Activated CD4-positive, alpha-beta T cell treated with anti-CD3 and anti-CD28 coated beads, Interleukin-2, amount 50 U/mL, for 16 hours (primary cell): ENCODE data around the gene FBXO10.
"Not testable (repeated sequence)": the region's sequence is repeated elsewhere in the genome, so short reads cannot be mapped to it uniquely, and the experiment has no call there.

Experiments used
- DNase-seq: peaks from one replicate; pipeline ENCODE4 v3.0.0-alpha.2; 2020

FBXO10 gene

DNA sequence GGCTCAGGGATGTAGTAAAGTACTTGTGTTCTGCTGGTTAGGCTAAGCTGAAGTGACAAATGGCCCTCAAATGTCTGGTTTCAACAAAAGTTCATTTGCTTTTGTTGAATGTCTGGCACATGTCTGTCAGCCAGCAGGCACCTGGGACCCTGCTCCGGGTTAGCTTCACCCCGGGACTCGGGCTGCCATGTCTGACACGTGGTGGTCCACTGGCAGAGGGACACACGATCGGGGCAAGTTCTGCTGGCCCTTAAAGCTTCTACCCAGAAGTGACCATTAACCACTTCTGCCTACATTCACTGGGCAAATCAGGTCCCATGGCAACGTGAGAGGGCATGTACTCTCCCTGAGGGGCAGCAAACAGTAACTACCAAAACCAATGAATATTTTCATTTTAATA lies 66.6 kb downstream of the FBXO10 start:
- DNase-seq = no peak

DNA sequence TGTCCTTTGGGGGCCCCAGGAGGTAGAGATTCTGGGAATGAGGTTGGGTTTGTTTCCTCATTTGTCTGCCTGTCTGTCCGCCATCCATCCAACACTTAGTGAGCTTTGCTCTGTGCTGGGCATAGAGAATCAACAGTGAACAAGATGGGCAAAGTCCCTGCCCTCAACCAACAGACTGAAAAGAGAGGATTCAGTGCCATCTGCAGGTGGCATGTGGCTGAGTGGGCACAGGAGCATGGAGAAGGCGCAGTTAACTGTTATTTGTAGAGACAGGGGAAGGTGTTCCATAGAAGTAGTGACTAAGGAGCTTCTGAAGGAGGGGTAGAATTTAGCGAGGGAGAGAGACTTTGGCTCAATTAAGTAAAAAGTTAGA lies 67.4 kb downstream of the FBXO10 start:
- no peak for DNase-seq

DNA sequence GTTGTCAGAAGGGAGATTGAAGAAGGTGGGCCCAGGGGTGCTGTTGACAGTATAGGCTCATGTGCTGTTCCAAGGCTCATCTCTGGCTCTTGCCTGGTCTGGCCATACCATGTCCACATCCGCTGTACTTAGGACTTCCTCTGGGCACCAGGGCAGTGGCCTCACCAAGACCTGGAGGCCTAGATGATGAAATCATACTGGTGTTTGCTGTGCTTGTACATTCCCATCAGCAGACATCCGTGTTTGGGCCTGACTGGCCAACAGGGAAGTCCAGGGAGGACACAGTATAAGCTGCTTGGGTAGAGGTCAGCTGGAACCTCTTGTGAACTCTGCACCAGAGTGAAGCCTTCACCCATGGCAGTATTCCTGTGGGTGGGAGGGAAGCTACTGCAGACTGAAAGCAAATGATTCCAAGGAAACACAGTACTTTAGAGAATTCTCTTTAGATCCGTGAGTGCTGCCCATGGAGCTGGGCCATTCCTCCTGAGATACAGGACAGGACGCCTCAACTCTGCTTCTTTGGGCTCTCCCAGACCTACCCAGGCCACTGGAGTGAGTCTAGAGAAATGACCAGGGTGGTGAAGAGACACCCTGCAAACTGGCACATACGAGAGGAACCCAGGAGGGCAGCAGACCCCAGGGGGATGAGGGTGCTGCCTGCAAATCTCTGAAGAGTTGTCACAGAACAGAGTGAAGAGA lies 67.9 kb downstream of the FBXO10 start:
- no peak for DNase-seq

DNA sequence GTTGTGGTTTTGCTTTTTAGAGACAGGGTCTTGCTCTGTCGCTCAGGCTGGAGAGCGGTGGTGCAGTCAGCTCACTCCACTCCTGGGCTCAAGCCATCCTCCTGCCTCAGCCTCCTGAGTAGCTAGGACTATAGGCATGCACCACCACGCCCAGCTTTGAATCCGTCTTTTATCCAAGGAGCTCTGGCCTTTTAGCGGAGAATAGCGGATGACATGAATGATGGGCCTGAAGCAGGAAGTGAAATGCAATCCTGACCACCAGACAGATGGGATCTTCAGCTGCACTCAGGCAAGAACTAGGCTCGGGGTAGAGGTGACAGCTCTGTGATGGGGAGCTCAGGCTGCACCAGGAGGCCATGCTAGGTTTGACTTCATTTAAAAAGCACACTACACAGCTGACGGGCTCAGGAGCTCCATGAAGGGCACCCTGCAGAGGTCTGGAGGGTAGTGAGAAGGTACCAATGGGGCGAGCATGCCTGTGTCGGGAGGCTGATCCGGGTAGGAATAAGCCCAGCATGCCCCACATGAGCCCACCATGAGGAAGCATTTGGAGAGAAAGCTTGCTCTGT lies 68.5 kb downstream of the FBXO10 start:
- no peak for DNase-seq

DNA sequence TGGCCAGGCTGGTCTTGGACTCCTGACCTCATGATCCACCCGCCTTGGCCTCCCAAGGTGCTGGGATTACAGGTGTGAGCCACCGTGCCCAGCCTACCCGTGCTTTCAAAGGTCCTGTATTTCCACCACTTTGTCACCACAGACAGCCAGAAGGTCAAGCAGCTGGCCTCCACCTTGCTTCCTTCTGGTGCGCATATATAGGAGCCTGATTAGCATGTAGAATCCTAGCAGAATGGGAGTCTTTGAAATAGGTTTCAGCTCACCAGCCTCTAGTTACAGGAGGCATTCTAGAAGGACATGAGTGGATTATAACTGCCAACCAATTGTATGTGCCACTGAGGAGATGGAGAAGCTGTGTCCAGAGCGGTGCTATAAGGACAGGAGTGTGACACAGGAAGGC lies 71.6 kb downstream of the FBXO10 start:
- no peak for DNase-seq

DNA sequence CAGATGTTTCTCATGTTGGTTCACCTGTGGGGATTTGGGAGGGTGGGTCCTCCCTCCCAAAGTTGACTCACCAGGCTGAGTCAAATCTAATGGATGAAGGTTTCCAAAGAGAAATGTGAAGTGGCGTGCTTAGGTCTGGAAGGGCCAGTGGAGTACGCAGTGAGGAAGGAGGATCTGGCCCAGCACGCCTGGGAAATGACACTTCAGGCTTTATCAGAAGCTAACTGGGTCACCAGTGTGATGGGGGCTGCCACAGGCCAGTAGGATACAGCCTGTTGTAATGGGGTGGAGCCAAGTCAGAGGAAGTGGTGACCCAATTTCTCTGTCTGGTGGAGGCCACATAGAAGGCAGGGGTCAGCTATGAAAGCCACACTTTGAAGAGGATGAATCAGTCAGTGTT lies 72.4 kb downstream of the FBXO10 start:
- peak; percentile 43 for DNase-seq

DNA sequence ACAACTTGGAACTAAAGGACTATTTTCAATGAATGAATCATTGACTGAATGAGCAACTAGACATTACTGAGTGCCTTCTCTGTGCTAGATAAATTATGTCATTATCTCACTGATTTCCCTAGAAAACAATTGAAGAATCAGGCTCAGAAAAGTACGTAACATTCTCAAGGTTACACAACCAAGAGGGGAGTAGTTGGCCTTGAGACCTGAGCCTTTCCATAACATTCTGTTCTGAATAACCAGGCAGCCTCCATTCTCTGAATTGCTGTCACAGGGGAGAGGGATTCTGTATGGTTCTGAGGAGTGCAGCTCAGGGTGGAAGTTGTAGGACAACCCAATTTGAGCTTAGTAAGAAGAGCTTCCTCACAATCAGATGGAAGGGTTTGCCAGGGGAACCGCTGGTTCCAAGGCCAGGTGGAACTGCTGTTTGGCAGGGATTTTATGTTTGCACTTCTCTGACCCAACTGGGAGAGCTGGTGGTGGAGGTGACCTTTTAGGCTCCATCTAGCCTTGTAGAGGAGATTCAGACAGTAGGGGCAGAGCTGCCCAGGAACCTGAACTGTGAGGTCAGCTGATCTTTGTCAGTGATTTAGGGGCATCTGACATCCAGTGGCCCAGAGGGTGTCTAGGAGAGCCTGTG lies 74.1 kb downstream of the FBXO10 start:
- no peak for DNase-seq

DNA sequence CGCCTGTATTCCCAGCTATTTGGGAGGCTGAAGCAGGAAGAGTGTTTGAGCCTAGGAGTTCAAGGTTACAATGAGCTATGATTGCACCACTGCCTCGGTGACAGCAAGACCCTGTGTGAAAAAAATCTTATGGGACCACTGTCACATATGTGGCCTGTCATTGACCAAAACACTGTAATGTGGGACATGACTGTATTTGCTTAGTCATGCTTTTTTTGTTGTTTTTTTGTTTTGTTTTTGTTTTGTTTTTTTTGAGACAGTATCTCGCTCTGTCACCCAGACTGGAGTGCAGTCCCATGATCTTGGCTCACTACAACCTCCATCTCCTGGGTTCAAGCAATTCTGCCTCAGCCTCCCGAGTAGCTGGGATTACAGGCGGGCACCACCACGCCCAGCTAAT lies 76.9 kb downstream of the FBXO10 start:
- no peak for DNase-seq

DNA sequence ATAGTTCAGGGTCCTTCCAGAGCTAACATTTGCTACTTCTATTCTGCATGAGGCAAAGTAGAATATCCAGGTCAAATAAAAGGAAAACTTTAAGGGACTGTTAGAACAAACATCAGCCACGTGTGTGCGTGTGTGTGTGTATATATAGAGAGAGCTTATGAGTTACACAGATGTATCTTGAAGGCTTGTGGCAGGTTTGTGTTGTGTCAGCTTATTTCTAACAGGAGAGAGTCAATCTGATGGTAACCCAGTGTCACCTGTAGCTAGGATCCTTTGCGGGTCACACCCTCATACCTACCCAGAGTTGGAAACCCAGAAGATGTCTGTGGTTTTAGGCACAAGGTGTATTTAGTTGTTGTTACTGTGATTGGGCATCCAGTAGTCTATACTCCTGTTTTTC lies 77.7 kb downstream of the FBXO10 start:
- DNase-seq = no peak

DNA sequence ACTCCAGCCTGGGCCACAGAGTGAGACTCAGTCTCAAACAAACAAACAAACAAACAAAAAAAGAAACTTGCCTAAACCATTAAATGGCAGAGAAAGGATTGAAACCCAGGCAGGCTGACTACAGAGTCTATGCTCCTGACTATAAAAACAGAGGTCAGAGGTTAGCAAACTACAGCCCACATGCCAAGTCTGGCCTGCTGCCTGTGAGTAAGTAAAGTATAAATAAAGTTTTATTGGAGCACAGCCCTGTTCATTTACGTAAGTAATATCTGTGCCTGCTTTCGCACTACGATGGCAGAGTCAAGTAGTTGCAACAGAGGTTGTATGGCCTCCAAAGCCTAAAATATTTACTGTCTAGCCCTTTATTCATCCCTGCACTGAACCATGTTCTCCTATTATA lies 78.9 kb downstream of the FBXO10 start:
- no peak for DNase-seq

DNA sequence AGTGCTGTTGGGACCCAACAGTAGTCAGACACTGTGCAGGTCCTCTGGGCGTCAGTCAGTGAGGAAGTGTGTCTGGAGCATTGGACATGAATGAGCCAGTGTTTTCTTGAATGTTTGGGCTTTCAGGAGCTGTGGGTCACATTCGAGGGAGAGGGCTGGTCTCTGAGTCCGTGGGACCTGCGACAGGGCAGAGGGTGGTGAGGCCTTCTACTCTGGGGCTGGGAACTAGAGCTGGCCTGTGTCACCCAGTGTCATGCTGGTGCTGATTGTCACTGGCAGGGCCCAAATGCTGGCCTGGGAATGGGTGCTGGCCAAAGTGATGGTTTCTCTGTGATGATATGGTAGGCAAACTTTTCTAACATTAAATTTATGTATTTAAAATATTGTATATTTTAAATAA lies 80.2 kb downstream of the FBXO10 start:
- no peak for DNase-seq

DNA sequence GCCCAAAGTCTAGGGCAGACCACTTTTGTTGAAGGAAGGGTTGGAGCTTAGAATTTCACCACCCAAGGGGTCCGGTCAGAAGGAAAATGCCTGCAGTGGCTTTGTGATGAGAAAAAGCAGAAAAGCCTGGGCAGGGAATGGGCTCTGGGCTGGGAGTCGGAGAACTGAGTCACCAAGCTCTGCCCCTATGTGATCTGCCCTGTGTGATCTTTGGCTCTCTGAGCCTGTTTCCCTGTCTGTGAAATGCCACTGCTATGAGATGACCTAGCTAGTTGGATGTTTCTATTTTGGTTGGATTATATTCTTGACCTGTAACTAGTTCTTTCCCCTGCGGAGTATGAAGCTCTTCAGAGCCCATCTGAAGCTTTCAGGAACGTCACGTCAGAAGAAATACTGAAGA lies 80.6 kb downstream of the FBXO10 start:
- DNase-seq = no peak

DNA sequence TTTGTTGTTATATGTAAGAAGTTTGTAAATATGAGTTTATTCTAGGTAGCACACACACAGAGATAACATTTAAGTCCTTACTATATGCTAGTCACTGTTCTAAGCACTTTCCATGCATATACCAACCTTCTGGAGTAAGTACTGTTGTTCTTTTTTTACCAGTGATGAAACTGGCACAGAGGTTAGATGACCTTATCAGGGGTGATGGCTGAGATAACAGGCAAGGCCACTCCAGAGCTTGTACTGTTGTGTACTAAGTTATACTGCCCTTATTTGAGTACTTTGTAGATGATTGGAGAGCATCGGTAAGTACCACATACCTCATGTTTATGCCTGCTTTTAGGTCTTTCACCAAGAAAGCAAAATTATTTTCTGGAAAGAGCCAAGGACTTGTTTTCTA lies 84.2 kb downstream of the FBXO10 start:
- no peak for DNase-seq

DNA sequence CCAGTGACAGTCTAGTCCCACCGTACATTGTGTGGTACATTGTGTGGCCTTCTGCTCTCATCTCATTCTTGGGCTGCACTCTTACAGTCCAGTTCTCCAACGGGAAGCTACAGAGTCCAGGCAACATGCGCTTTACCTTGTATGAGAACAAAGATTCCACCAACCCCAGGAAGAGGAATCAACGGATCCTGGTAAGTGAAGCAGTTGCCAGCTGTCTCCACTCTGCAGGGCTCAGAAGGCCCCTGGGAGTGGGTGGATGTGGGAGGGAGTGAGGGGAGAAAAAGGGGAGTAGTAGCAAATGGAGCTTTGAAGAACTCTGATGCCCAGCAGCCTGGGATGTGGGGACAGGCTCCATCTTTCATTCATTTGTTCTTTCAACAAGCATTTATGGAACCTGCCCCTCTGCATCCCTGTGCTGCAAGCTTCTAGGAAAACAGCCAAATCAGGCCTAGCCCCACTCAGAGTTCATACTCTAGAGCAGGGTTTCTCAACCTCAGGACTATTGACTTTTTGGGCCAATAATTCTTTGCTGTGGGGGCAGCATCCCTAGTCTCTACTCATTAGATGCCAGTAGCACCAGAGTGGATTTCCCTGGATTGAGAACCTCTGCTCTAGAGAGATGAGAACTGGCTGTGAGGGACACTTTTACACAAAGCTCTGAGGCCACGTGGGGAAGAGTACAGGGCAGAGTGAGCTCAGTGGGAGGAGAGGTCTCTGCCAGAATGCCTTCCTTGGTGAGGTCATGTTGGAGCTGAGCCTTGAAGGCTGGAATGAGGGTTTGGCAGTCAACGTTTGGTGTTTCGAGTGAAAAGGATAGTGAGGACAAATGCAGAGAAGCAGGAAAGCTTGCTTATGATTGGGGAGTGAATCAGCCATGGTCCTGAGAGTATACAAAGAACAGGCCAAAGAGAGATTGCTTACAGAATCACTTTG lies 89.3 kb downstream of the FBXO10 start:
- DNase-seq = no peak

DNA sequence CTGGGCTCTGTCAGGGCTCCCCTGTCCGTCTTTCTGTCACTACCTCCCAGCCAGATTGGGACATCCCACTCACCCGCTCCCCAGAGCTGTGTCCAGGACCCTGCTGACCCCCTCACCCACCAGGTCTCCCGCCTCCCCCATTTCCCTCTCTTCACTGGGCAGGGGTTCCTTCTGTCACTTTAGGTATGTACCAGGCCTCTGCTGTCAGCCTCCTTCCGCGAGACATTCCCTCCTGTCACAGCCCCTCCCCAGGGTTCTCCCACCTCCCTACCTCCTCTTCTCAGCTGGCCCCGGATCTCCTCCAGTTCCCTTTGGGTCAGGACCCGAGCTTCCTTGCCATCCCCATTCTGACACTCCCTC lies 89.9 kb downstream of the FBXO10 start:
- DNase-seq = no peak

DNA sequence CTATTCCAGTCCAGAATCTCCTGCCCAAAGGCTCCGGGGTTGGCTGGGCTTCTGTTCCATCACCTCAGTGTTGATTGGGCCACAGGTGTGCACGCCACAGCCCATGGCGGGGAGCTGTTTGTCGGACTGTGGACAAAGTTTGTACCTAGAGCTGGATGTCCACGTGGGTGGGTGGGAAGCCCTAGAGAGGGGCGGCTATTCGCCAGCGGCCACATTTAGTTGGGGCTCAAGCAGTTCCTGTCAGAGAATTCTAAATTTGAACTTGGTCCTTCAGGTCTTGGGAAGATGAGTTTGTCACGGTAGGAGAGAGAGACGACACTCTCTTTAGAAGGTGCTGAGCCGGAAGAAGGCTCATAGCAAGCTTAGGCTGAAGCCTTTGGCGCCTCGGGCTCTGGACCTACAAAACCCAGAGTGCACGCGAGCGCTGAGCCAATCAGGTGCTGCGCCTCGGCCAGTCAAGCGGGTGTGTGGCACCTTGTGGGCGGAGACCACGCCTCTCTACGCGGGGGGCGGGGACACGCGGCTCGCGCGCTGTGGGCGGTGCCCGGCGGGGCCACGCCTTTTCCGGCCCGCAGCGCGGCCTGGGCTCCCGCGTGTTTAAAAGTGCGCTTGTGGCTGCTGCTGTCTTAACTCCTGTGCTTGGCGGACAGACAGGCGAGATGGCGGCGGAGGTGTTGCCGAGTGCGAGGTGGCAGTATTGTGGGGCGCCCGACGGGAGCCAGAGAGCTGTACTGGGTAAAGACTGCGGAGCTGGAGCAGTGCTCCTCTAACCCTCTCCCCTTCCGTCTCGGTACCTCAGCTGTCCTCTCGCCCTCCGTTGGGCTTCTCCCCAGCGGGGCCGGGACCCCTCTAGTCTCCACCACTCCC lies 90.6 kb downstream of the FBXO10 start, which contains the start of gene POLR1E:
Gene POLR1E, plus strand, starts transcription at position 560 of the 867 bp plus-strand sequence. Its CDS starts 100 bp downstream, at position 660.
- peak; percentile 98 for DNase-seq

DNA sequence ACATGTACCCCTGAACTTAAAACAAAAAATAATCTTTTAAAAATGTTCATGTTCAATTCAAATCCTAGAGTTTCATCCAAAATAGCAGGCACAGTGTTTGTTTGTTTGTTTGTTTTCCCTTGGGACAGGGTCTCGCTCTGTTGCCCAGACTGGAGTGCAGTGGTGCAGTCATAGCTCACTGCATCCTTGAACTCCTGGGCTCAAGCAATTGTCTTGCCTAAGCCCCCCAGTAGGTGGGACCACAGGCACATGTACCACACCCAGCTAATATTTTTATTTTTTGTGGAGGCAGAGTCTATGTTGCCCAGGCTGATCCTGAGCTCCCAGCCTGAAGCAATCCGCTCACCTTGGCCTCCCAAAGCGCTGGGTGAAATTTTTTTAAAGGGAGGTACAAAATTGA lies 95.4 kb downstream of the FBXO10 start:
- DNase-seq = no peak

DNA sequence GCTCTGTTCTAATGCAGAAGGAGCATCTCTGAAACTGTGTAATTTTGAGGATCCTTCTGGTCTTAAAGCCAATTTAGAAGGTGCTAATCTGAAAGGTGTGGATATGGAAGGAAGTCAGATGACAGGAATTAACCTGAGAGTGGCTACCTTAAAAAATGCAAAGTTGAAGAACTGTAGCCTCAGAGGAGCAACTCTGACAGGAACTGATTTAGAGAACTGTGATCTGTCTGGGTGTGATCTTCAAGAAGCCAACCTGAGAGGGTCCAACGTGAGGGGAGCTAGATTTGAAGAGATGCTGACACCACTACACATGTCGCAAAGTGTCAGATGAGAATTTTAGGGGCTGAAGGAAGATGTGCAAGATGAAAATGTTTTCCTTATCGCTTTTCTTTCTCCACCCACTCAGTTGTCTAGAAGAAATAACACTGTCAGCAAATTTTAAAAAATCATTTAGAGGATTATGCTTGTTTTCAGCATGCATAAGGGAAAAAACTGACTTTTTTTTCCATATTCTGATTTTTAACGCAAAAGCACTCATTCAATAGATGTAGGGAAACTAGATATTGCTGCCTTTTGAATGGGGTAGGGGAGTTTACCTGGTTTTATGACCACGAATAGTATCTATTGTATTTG lies 98.1 kb downstream of the FBXO10 start:
- DNase-seq = not testable (repeated sequence)

DNA sequence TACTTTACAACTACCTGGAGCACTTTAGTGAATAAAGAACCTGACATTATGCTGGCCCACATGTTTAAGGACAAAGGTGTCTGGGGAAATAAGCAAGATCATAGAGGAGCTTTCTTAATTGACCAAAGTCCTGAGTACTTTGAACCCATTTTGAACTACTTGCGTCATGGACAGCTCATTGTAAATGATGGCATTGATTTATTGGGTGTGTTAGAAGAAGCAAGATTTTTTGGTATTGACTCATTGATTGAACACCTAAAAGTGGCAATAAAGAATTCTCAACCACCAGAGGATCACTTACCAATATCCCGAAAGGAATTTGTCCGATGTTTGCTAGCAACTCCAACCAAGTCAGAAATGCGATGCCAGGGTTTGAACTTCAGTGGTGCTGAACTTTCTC lies 98.7 kb downstream of the FBXO10 start:
- DNase-seq = not testable (repeated sequence)

DNA sequence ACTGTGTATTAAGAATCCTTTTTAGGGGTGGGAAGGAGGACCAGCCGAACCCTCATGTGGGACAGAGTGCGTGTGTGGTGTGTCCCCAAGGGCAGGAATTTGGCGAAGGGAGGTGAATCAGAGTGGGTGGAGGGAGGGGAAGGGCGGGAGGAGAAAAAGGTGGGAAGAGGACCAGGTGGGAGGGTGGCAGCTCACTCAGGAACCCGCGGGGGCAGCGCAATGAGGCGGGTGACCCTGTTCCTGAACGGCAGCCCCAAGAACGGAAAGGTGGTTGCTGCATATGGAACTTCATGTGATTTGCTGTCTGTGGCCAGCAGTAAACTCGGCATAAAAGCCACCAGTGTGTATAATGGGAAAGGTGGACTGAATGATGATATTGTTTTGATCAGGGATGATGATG lies 99.2 kb downstream of the FBXO10 start:
- DNase-seq = no peak

DNA sequence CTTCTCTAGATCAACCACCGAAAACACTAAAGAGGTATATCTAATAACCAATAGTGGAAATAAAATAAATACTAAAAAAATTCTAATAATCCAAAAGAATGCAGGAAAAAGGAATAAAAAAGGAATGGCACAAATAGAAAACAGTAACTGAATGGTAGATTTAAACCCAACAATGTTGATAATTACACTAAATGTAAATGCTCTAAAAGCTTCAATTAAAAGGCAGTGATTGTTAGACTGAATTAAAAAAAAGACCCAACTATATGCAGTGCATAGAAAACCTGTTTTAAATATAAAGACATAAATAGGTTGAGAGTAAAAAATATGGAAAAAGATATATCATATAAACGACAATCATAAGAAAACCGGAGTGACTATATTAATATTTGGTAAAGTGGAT lies 101.7 kb downstream of the FBXO10 start:
- no peak for DNase-seq

DNA sequence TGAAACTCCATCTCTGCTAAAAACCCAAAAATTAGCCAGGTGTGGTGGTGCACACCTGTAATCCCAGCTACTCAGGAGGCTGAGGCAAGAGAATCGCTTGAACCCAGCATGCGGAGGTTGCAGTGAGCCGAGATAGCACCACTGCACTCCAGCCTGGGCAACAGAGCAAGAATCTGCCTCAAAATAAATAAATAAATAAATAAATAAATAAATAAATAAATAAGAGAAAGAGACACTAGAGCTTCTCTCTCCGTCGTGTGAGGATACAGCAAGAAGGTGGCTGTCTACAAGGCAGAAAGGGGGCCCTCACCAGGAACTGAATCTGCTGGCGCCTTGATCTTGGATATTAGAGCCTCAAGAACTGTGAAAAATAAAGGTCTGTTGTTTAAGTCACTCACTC lies 102.2 kb downstream of the FBXO10 start:
- DNase-seq = not testable (repeated sequence)
